DMS53 (cell line): ENCODE results near the gene IL1RAP.

Experiments
- DNase-seq: peaks from one replicate; lab custom pipeline; 2025; lab: John Stamatoyannopoulos, UW

Gene IL1RAP

DNA sequence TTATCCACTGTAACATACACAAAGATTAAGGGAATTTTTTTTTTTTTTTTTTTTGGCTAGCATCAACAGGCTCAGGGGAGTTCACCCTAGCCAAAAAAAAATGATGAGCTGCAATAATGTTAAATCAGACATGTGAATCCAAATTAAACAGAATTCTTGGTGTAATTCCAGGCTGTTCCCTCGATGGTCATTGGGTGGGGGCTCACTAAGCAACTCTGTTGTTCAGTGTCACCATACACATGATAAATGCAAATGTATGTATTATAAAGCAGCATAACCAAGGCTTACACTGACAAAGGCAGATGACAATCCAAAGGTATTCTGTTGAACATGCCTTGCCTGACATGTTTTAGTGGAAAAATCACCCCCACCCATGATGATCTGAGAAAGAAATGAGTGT is 29.0 kb downstream of the IL1RAP start:
- DNase-seq = no peak

DNA sequence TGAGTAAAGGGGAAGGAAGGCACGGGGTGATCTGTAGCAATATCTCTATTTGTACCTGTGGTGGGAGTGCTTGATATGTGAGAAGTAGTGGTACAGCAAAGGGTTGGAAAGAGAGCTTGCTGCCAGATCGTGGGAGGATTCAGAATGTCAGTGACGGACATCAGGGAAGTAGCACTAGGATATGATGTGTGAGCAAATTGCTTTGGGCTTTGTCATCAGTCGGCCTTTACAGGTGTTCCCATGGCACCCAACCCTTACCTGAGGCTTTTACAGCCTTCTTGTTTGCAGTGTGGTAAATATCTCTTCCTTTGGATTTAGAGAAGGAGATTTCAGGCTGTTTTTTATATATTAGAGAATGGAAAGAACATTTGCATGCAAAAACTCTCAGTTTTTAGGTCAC is 29.8 kb downstream of the IL1RAP start:
- peak; percentile 18 for DNase-seq

DNA sequence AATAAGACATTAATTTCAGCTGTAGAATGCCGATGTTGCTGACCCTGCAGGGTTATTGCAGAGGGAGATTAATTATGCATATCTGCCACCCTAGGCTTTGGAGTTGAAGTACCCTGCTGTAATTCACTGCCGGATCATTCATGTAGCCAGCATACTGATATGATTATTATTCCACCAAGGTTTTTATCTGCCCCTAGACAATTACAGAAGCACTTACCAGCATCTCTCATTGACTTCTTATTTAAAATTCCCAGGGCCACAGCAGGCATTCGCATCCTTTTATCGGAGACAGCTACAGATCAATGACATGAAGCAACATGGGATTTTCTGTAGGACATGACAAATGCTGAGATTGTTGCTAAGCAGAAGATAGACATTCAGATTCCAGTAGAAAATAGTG is 31.3 kb downstream of the IL1RAP start:
- DNase-seq = no peak

GRCh38 chr3:190546881-190547510 is 33.1 kb downstream of the IL1RAP start:
- DNase-seq = no peak

DNA sequence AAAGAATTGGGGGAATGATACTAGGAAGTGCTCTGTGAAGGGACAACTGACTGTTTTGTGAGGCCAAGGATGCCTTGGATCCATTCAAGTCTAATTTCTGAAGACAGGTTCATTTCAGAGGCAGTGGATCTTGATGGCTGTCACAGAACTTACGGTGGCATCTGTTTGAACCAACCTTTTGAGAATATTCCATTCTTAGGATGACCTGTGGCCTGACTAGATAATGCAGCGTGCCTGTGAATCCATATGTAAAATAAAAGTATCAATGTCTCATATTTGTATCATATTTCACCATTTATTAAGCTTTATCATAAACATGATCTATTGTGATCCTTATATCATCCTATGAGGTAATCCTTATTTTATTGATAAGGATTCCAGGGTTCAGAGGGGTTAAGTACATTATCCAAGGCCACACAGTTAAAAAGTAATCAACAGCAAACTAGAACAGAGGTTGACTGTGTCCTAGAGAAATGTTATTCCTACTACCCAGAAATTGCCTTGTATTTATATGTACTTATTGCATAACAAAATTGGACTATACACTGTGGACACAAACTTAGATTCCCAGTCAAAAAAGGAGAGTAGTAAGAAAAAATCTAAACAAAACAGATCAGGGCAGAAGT is 34.3 kb downstream of the IL1RAP start:
- no peak for DNase-seq

- no peak for DNase-seq
Observed at GRCh38 chr3:190552021-190552420, 38.1 kb downstream of the IL1RAP start.

DNA sequence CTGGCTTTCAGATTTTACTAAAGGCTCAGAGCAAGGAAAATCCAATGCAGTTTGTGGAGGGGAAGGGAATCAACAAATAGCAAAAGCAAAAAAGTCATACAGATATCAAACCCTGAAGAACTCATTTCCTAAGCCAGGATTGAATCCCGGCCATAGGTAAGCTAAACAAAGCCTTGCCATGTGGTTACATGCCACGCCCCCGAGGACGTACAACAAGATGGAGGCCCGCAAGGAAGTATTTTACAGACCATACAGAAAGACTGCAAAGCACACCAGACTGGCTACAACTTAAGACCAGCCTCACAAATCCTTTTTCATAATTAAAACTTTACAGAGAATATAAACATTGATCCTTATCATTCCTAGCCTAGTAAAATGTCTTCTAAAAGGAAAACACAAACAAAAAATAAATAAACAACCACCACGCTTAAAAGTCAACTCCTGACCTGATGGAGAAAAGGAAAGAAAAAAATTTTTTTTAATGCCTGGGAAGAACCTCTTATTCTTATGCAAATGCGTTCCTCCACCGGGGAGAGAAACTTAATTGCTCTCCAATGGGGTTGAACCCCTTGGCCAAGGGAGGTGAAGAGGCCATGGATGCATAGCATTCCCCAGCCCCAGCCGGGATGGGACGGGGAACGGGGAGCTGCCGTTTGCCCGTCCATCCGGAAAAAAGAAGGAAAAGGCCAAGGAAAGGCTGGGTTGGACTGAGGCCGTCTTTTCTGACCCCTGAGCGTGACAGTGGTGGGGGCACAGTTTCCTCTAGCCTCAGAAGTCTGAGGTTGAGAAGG is 39.3 kb downstream of the IL1RAP start:
- no peak for DNase-seq

DNA sequence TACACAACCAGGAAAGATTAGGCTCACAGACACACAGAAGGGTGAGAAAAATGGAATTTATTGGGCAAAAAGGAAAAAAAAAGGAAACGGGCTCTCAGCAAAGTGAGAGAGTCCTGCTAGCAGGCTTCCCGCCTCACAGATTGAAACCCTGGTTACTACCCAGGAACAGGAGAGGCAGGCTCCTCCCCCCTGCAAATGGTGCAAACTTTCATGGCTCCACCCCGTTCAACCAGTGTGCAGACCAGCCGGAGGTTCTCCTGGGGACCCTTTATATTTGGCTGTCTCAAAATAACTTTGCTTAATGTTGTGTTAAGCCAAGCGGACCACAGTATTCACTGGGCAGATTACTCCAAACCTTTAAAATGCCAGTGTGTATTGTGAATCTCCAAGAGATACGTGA is 40.3 kb downstream of the IL1RAP start:
- no peak for DNase-seq

DNA sequence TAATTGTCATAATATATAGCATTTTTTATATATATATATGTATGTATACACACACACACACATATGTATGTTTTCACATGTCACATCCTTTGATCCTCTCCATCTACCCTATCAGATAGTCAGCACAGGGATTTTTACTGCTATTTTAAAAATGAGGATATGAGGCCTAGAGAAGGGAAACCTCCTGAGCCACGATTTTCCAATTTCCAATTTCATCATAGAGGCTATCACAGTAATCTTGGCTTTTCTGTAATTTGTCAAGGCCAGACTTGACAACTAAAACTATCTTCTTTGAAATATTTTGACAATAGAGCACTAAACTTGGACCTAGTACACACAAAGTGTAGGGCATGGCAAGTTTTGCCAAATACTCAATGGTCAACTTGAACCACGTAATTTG is 42.5 kb downstream of the IL1RAP start:
- DNase-seq = no peak

DNA sequence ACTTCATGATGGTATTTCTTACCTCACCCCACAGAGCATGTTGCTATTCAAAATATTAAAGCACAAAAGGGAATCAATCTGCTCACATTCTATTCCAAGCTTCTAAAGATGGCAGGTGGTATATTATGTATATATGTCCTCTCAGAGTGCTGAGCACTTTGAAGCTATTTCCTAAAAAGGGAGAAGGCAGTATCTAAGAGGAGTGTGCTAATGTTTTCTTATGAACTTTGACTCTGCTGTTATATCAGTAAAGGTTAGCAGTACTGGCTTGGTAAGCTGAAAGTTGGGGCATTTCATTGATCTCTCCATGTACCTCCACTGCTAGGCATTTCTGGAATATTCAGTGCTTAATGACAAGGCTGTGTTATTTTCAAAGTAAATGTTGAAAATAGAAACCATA is 43.4 kb downstream of the IL1RAP start:
- no peak for DNase-seq

DNA sequence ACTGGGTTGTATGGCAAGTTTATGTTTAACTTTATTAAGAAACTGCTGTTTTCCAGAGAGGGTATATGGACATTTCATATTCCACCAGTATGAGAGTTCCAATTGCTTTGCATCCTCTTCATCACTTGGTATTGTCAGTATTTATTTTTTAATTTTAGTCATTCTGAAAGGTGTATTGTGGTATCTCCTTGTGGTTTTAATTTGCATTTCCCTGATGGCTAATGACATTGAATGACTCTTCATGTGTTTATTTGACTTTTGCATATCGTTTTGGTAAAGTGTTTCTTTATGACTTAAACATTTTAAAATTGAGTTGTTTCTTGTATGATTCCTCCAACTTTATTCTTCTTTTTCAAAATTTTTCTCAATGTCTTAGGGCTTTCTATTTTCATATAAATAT is 44.4 kb downstream of the IL1RAP start:
- DNase-seq = no peak

- no peak for DNase-seq
Observed at GRCh38 chr3:190558796-190559195, 44.9 kb downstream of the IL1RAP start.

DNA sequence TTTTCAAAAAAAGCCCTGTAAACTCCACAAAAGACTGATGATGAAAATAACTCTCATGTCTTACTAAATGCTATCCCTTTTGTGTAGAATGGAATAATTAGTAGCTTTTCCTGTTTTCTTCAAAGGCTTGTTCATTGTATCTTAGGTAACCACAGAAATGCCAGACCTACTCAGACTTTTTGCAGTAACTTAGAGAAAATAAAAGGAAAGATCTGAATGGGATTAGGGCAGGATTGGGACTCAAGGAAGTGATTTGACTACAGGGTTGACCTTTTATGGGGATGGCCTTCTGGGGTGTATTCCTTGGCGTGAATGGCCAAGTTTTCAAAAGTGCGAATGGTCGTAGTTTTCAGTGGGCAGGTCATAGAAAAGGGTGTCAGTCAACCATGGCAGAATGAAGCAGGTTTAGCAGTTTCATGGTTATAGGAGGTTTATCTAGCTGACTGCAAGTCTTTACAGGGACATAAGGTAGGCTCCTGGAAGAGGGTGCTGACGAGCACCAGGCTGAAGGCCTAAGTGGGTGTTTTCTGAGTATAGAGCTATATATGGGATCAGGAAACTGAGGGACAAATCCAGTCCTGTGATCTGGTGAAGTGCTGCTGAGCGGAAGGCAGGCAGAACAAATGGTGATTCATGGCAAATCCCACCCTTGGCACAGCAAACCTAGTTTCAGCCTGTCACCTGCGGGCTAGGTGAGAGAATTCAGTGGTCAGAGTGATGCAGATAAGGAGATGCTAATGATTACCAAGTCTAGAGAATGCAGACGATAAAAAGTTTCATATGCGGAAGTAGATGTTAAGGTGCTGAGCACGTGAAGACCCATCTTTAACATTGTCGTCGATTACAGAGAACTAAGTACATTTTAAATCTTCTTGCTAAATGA is 46.4 kb downstream of the IL1RAP start:
- DNase-seq = no peak

DNA sequence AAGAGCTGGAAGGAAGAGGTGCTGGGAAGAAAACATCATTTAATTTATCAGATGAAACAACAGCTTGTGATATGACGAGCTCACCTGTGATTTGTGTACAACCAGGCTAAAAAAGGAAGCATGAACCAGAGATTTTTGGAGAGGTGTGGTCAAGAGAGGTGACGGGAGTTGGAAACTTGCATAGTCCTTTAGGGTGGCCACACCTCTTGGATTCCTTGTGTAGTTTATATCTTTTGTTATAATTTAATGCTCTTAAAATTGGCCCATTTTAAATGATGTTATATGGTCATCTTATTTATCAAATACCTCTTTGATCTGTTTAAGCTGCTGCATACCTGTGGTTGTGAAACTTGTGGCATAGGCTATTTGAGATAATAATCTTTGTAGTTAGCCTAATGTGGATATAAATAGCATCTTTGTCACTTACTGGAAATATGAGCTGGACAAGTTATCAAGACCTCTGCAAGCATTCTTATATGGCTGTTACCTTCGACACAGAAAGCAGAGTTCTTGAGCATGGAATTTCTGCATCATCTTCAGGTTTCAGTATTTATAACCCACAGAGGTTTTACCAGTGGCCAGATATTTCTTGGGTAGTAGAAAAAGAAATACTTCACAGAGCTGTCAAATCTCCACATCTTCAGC is 49.1 kb downstream of the IL1RAP start:
- no peak for DNase-seq

DNA sequence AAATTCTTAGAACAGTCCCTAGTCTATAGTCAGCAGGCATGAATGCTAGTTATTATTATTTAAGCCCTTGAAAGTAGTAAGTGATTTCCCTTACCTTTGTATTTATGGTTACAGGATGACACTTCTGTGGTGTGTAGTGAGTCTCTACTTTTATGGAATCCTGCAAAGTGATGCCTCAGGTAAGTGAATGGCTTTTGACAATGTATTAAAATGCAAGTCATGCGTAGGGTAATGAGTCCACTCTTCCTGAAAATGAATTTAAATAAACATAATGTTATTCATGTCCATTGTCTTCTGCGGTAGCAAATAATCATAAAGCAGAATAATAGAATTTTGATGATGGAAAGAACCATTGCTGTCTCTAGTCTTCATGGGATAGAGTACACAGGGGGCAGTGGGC is 50.3 kb downstream of the IL1RAP start:
- no peak for DNase-seq

DNA sequence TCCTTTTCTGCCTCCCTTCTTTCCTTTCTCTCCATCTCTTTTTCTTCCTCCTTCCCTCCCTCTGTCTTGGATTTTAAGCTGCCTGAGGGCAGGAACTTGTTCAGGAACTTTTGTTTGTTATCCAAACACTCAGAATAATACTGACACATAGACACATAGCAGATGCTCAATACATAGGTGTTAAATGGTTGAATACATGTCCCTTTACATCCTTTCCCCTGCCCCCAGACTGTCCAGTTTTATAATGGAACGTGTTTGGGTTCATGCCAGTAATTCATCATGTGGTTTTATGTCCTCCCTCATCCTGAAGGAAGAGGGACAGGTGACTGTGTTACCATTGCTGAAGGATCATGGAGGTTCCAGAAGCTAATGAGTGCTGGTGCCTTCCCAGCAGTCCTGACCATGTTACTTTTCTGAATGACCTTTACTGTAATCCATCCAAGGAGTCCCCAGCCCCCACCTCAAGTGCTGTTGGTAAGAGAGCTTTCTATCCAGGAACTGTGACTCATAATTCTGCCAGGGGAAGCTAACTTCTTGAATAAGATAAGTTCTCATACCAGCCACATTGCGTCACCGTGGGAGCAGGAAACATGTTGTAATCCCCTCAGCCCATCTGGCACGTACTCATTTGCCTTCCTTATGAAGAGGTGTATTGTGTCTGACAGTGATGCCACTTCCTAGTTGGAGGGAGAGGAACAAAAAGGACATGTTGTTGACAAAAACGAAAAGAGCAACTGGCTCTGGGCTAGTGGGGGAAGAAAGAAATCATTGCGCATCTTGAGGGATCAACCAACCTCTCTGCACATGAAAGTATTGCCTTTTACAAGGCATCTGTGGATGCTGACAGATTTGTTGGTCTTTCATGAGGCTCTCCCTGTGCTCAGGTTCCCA is 52.4 kb downstream of the IL1RAP start:
- DNase-seq = peak; percentile 89

DNA sequence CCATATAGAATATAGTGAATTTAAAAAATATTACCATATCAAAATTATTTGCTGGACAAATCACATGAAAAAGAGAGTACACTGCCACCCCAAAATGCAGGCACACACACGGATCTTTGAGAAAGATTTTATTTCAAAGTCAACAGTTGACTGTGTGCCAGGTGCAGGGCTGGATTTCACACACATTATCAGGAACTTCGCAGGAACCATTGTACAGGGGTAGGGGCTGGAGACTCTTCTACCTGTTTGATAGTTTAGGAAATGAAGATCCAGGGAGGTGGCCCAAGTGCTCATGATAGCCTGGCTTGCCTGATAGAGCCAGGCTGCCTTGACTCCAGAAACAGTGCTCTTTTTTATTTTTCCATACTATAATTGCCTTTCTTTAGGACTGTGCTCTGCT is 54.2 kb downstream of the IL1RAP start:
- DNase-seq = peak; percentile 6

DNA sequence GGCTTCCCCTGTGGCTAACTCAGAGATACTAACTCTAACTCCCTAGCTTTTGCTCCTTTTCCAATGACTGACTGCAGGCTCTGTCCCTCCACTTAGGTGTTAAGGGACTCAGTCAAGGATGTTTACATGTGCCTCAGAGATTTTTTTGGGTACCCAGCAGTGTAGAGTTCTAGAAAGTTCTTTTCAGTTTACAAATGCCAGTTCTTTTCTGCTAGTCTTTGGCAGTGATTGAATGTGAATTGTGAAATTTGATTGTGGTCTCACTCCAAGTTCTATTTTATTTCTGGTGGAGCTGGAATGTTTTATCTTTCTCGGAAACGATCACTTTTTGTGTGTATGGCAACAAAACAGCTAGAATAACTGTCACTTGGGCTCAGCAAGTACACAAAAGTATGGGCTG is 60.6 kb downstream of the IL1RAP start:
- DNase-seq = no peak

DNA sequence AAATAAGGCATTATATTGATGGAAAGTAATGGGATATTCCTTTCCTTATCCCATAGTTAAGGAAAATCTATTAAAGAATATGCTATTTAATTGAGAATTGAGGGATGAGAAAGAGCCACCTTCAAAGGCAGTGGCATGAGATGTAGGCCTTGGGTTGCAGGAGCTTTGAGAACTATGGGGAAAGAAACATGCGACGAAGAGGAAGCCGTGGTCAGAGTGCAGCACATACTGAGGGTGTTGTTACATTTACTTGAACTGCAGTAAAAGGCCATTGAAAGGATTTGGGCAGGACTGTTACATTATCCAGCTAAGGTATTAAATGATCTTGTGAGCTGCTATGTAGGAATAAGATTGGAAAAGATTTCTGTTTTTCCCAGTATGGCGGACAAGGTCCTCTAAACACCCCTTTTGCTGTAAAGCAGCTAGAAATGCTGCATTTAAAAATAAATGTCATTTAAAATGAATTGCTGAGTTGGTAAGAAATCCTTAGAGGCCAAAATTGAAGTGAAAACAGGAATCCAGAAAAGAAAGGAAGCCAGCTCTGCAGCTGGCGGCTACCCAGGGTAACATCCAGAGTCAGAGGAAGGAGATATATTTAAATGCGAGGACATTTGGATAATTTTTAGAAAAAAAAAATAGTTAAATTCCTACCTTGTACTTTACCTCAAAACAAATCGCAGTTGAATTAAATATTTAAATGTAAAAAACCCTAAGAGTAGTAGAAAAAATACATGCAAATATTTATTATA is 61.7 kb downstream of the IL1RAP start:
- no peak for DNase-seq

DNA sequence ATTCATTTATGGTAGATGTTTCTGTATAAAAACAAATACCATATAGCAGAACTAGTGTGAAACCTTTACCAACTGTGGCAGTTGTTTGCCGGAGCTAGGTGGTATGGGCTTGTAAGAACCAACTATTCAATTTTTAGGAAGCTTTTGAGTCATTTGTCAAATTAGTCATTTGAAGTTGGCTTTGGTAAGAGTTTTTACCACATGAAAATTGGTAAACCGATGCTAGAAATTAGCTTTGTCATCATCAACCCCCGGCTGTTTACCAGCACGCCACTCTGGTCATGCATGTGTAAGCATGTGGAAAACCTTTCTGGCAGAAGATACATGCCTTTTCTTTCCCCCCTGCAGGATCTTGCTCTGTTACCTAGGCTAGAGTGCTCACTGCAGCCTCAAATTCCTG is 63.3 kb downstream of the IL1RAP start:
- no peak for DNase-seq
